ENCODE measurements around the gene LYRM4. TPM values are rescaled to one million over a fixed set of nuclear protein-coding genes. Genes with fewer than 3 reads are reported as not detected.

Gene LYRM4
- total and polyA plus RNA-seq, 9 of the 15 experiments (the other 6 are each of a cell fraction or from before 2014, with no cell fraction given): 24.2 to 69.4 (median 41.8) TPM

- intact Hi-C loops (cut with micrococcal nuclease): no loop called here
- no peak overlapping the region for H3K27ac ChIP-seq (ENCODE audit: extremely low read depth, low read depth, low read length)
- 70% methylated on average over 10 of the region's 10 CpGs for whole genome bisulfite sequencing (ENCODE audit: insufficient coverage, low coverage, missing lambda C conversion rate)
- TF ChIP-seq ZNF695 (CRISPR knock-in tag; IDR thresholded peaks at IDR 0.05) (no peak), ZC3H11A (IDR thresholded peaks at IDR 0.05; ENCODE audit: low read depth, low read length) (no peak), MXD1 (CRISPR knock-in tag; IDR thresholded peaks at IDR 0.05; ENCODE audit: borderline replicate concordance, poor library complexity, severe bottlenecking) (no peak), U2AF1 (optimal IDR thresholded peaks at IDR 0.05; ENCODE audit: low read depth, low read length) (no peak)
- CTCF ChIA-PET (ENCODE audit: low intra/inter-chr PET ratio): no interaction called here
- BruUV-seq (replicated peaks): no TSS peak
- H3K4me1 ChIP-seq (replicated peaks in 1 of 2; ENCODE audit: control insufficient read depth in 2 of 2, insufficient read depth in 2 of 2, low read length in 2 of 2): peaks cover 0 to 2% of the 10 kb centered on the region in 2 experiments; a peak in 2 of 5 replicates
- no peak for ATAC-seq
- POLR2A ChIA-PET: interaction anchor here (0.6 kb wide), 1 partner anchor 369 kb away, joined by 4 read pairs; no protein-coding TSS in a partner anchor
- FAIRE-seq: no peak
- in situ Hi-C loops (cut with MboI): no loop called here
- no peaks in the 10 kb centered on the region for H3K9me3 ChIP-seq (replicated peaks; ENCODE audit: control insufficient read depth, insufficient read depth, low read depth, low read length)
- no peak for DNase-seq (ENCODE audit: extremely low read depth in 1 of 4, low spot score in 3 of 4)
- no peak overlapping the region for H3K4me3 ChIP-seq
- H3K9ac ChIP-seq (ENCODE audit: insufficient read depth in 1 of 2, low read depth in 2 of 2, low read length in 2 of 2): no peak overlapping the region; a peak in 1 of 4 replicates
- H3K36me3 ChIP-seq (ENCODE audit: control insufficient read depth, insufficient read depth, low read length): peaks cover 12% of the 10 kb centered on the region; the same call in 2 of the 3 replicates
- no peak overlapping the region for H3K4me2 ChIP-seq (ENCODE audit: insufficient read depth, low read length)
- no peaks in the 10 kb centered on the region for H3K79me2 ChIP-seq (ENCODE audit: control insufficient read depth, insufficient read depth, low read length)
- no peaks in the 10 kb centered on the region for H3K27me3 ChIP-seq (ENCODE audit: control insufficient read depth in 2 of 2, insufficient read depth in 2 of 2, low read length in 2 of 2)
- H2AFZ ChIP-seq (ENCODE audit: low read depth, low read length): no peak overlapping the region
- no peaks in the 10 kb centered on the region for H3K9me1 ChIP-seq (ENCODE audit: control insufficient read depth, insufficient read depth, low read length)
- peaks cover 14% of the 10 kb centered on the region for H4K20me1 ChIP-seq (replicated peaks; ENCODE audit: control insufficient read depth, insufficient read depth, low read length)
Observed at GRCh38 chr6:5109436-5109835, 151.3 kb downstream of the LYRM4 start.

GRCh38 chr6:5108536-5109150 is 152.1 kb downstream of the LYRM4 start:
- no peak overlapping the region for H3K9ac ChIP-seq (ENCODE audit: insufficient read depth in 1 of 2, low read depth in 2 of 2, low read length in 2 of 2)
- H3K27me3 ChIP-seq (ENCODE audit: control insufficient read depth in 2 of 2, insufficient read depth in 2 of 2, low read length in 2 of 2): no peaks in the 10 kb centered on the region
- peaks cover 12% of the 10 kb centered on the region; the same call in 2 of the 3 replicates for H3K36me3 ChIP-seq (ENCODE audit: control insufficient read depth, insufficient read depth, low read length)
- in situ Hi-C loops (cut with MboI) (no loop called here), intact Hi-C loops (cut with micrococcal nuclease) (no loop called here)
- H3K4me2 ChIP-seq (ENCODE audit: insufficient read depth, low read length): no peak overlapping the region
- no peaks in the 10 kb centered on the region for H3K79me2 ChIP-seq (ENCODE audit: control insufficient read depth, insufficient read depth, low read length)
- ChIA-PET CTCF (ENCODE audit: low intra/inter-chr PET ratio) (no interaction called here), POLR2A (interaction anchor here (0.6 to 0.7 kb wide), 2 partner anchors 193 to 1085 kb away, joined by 3 to 4 read pairs; no protein-coding TSS in a partner anchor)
- H3K9me3 ChIP-seq (replicated peaks; ENCODE audit: control insufficient read depth, insufficient read depth, low read depth, low read length): no peaks in the 10 kb centered on the region
- no peaks in the 10 kb centered on the region for H3K9me1 ChIP-seq (ENCODE audit: control insufficient read depth, insufficient read depth, low read length)
- no TSS peak for BruUV-seq (replicated peaks)
- no peak overlapping the region for H3K27ac ChIP-seq (ENCODE audit: extremely low read depth, low read depth, low read length)
- 87% methylated on average over 6 of the region's 6 CpGs for WGBS (ENCODE audit: insufficient coverage, low coverage, missing lambda C conversion rate)
- no peak overlapping the region for H2AFZ ChIP-seq (ENCODE audit: low read depth, low read length)
- H4K20me1 ChIP-seq (replicated peaks; ENCODE audit: control insufficient read depth, insufficient read depth, low read length): peaks cover 14% of the 10 kb centered on the region
- ATAC-seq (no peak), FAIRE-seq (no peak), DNase-seq (ENCODE audit: extremely low read depth in 1 of 4, low spot score in 3 of 4) (no peak)
- no peak overlapping the region for H3K4me3 ChIP-seq
- peaks cover 0 to 2% of the 10 kb centered on the region in 2 experiments; a peak in 2 of 5 replicates for H3K4me1 ChIP-seq (replicated peaks in 1 of 2; ENCODE audit: control insufficient read depth in 2 of 2, insufficient read depth in 2 of 2, low read length in 2 of 2)
- no peak for TF ChIP-seq ZNF239 (CRISPR knock-in tag; IDR thresholded peaks at IDR 0.05)
- no peak for TF ChIP-seq SMARCB1 (IDR thresholded peaks at IDR 0.05; ENCODE audit: insufficient read length, low read depth)
- no peak for TF ChIP-seq HEY1 (CRISPR knock-in tag; IDR thresholded peaks at IDR 0.05; ENCODE audit: borderline replicate concordance)
- no peak for TF ChIP-seq RCOR1 (IDR thresholded peaks at IDR 0.05; ENCODE audit: borderline replicate concordance in 1 of 2, low read depth in 2 of 2, low read length in 2 of 2)
- no peak for TF ChIP-seq CBX3 (IDR thresholded peaks at IDR 0.05; ENCODE audit: borderline replicate concordance in 1 of 2, low read length in 2 of 2)
- no peak for TF ChIP-seq CLOCK (CRISPR knock-in tag; IDR thresholded peaks at IDR 0.05; ENCODE audit: borderline replicate concordance)
- TF ChIP-seq ZBTB17 (CRISPR knock-in tag; IDR thresholded peaks at IDR 0.05): no peak

Measured in K562 (cell line).